HG03460 (cell line): Measurements from ENCODE around the gene ALDH1L1.
"Not testable (repeated sequence)": the region's sequence is repeated elsewhere in the genome, so short reads cannot be mapped to it uniquely, and the experiment has no call there.

Experiments used
- ATAC-seq: cut with Tn5 transposase; IDR thresholded peaks from one replicate; pipeline ENCODE4 v1.9.1; 2021; ENCODE audit not compliant: unreplicated experiment

ALDH1L1 gene

DNA sequence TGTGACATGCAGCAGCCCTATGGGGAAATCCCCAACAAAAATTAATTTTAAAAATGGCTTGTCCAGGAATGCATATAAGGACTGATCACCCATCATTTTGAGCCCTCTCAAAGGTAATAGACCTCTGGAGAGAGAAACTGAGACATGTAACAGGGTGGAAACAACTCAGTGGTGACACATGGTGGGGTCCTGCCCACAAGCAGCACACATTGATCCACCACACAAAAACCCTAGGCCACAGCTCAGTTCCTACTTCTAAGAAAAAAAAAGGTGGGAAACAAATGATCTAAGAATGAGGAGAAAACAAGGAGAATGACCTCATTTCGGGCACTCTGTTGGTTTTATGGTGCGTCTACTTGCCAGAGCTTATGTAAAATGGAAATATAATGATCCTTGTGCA lies 94.5 kb downstream of the ALDH1L1 start:
- no peak for ATAC-seq

DNA sequence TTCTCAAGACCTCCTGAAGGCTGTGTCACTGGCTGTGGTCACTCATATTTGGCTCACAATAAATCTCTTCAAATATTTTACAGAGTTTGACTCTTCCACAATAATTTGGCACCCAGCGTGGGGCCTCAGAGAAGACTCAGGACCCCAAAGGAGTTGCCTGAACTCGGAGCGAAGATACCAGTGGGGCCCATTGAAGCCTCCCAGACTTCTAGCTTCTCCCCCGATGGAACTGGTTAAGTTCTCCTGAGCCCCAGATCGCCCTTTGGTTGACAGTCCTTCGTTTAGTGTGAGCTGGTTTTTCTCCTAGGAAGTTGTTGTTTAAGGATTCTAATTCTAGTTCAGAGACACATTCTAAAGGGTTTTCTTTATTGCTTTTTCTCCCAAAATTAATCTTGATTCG lies 95.1 kb downstream of the ALDH1L1 start:
- no peak for ATAC-seq

DNA sequence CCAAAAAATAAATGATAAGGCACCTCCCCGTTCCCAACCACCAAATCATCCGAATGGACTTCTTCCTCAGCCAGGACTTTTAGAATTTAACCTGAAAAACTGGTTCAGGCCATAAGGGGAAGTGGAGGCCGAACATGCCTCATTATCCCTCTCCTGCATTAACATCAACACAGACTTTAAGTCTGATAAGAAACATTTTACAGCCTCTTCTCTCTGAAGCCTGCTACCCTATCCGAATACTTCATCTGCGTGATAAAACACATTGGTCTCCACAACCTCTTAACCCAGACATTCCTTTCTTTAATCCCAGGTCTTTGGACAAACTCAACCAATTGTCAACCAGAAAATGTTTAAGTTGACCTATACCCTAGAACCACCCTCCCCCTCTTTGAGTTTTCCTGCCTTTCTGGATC lies 95.6 kb downstream of the ALDH1L1 start:
- ATAC-seq: no peak

DNA sequence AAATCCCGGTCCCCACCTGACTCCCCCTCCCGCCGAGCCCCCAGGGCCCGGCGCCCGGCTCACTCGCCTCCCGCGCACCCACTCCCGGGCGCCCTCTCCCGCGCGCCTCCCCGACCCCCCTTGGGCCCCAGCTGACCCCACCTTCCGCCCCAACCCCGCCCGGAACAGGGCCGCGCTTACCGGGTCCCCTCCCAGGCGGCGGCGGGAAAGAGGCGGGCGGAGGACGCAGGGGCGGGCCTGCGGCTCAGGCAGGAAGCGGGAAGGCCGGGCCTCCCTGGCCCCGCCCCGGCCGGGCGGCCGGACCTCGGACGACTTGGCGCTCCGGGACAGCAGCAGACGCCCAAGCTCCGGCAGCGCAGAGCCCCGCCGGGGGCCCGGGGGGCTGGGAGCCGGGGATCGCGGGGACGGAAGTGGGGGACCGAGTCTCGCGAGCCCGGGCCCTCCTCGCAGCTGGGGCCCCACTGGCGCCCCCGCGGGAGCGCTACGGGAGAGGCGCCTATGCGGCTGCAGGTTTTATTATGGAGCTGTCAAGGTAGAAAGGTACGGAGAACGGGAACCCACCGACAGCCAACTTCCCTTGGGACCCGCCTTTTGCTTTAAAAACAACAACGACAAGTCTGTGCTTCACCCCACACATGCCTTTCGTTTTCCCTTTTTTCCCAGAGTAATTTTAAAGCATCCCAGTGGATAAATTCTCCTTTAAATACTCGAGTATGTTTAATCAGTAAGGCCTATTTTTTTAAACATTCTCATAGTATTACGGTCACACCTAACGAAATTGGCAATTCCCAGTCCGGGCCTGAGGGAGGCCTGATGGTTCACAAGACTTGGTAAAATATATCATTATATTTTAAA lies 96.2 kb downstream of the ALDH1L1 start, which contains the start of gene SLC41A3:
Gene SLC41A3 (minus strand): TSS at position 212 of the 855 bp plus-strand sequence. CDS start 15,905 bp downstream, outside the sequence.
- ATAC-seq: peak; percentile 90

DNA sequence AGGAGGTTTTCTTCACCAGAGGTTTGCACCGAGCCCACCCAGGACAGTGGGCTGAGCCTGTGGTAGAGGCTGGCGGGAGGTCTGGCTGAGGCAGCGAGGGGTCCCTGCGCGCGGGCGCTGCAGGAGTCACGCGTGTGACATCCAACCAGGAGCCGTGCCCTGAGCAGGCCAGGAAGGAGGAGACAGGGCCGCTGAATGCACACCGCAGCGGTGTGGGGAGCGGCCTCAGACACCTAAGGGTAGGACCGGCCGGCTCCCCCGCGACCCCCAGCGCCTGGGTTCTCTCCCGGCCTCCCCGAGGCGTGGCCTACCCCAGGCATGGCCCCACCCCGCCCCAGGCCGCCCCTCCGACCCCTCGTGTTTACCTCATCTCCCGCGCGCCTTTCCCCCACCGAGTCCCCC lies 96.9 kb downstream of the ALDH1L1 start:
- peak; percentile 47 for ATAC-seq

DNA sequence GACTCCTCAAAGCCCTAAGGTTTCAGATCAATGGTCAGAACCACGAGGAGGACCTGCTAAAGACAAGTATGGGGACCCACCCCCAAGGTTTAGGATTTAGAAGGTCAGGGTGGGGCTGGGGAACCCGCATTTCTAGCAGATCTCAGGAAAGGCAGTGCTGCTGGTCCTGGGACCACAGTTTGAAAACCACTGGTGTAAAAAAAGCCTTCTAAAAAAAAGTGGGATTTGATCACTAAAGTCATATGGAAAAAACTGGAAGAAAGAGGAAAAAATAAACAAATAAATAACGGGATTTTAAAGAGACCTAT lies 97.3 kb downstream of the ALDH1L1 start:
- no peak for ATAC-seq

DNA sequence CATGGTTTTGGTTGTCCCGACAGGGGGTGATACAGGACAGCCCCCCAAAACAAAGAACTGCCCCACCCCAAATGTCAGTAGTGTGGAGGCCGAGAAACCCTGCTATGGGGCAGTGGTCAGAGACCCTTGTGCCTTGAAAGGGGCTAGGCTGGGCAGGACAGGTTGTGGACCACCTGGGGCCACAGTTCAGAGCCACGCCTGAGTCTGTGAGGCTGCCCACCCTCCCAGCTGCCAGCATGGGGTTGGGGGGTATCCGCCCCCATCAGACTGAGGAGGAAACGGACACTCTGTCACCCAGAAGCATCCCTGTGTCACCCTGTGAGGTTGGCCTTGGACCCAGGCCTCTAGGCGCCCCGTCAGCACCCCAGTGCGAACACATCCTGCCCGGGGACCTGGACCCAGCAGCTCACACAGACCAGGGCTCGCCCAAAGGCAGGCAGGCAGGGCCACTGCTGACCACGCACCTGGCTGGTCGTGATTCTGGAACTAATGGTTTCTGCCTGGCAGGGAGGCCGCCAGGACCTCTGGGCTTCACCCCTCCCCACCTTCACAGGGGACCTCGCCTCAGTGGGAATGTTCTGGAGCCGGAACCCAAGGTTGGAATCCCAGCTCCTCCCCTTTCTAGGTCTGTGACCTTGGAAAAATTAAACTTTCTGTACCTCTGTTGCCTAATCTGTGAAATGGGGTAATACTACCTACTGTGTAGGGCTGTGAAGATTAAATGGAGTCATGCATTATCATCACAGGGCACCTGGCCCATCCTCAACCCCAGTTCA lies 97.8 kb downstream of the ALDH1L1 start:
- no peak for ATAC-seq

DNA sequence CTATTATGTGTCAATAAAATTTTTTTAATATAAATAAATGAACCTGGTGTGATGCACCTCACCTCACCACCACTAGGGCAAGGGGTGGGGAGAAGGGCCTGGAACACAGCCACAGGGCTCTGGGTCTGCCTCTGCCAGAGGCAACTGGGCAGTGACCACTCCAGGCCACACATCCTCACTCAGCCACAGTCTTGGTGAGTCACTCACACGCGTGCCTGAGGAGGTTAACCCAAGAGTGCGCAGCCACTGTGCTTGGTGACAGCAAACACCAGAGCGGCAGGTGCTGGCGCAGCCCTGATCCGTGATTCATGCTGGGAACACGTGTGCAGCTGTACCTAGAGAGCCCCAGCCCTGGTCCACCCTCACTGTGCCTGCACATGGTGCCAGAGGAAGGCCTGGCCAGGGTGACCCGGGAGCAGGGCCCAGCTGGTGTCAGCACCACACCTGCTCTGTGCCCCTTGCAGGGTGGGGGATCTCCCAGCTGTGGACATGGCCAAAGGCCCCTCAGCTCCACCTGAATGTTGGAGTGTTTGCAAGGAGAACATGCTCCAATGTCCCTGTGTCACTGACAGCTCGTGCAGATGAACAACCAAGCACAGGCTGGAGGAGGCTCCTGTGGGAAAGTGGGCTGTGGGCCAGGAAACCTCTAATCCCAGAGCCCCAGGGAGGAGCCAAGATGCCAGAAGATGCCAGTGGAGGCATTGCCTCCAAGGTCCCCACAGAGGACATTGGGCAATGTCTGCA lies 98.6 kb downstream of the ALDH1L1 start:
- ATAC-seq: no peak

DNA sequence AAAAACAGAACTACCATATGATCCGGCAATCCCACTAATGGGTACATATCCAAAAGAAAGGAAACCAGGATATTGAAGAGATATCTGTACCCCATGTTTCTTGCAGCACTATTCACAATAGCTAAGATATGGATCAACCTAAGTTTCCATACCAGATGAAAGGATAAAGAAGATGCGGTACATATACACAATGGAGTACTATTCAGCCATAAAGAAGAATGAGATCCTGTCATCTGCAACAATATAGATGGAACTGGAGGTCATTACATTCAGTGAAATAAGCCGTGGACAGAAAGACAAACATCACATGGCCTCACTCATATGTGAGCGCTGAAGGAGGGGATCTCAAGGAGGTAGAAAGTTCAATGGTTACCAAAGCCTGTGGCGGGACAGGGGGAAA lies 99.4 kb downstream of the ALDH1L1 start:
- no peak for ATAC-seq

DNA sequence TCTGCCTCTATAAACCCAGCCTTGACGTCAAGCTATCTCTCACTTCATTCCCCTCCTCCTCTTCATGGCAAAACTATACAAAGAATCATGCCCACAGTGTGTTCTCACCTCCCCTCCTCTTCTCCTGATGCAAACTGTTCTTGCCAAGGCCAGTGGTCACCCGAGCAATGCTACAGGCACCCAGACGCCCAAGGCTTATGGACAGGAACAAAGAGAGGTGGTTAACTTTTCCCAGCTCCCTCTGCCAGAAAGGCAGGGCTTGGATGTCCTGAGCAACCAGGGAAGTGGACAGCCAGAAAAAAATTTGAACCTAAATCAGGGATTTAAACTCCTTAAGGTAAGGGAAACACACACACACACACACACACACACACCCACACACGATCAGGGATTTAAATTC lies 101.5 kb downstream of the ALDH1L1 start:
- no peak for ATAC-seq

DNA sequence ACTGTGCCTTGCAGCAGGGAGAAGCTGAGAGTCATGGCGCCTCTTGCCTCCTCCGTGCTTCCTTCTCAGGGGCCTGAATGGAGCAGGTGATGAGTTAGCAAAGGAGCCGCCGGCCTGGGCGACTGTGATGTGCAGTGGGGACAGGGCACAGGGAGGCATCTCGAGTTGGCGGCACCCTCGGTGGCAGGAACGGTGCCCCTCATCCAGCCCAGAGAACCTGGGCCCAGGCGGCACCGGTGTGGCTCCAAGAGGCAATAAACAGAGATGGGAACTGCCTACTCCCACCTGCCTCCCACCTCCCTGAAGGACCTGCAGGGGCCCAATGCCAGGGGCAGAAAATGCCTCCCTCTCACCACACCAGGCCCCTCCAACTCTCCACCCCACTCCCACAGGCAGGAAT lies 102.6 kb downstream of the ALDH1L1 start:
- no peak for ATAC-seq

DNA sequence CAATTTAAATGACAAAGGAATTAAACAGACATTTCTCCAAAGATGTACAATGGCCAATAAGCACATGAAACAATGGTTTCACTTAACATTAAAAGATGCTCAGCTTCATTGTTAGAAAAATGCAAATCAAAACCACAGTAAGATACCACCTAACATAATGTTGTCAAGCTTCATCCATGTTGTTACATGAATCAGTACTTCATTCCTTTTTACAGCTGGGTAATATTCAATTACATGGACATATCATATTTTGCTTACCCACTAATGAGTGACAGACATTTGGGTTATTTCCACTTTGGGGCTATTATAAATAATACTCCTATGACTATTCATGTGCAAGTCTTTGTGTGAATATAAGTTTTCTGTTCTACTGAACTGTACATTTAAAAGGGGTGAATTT lies 104.2 kb downstream of the ALDH1L1 start:
- no peak for ATAC-seq

DNA sequence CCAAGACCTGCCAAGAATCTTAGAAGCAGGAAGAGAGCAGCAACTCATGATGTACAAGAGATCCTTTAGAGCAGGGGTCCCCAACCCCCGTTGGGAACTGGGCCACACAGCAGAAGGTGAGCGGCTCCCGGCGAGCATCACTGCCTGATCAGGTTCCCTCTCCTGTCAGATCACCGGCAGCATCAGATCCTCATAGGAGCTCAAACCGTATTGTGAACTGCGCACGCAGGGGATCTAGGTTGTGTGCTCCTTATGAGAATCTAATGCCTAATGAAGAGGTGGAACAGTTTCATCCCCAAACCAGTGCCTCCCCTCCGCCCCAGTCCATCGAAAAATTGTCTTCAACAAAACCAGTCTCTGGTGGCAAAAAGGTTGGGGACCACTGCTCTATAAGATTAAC lies 110.2 kb downstream of the ALDH1L1 start:
- no peak for ATAC-seq

DNA sequence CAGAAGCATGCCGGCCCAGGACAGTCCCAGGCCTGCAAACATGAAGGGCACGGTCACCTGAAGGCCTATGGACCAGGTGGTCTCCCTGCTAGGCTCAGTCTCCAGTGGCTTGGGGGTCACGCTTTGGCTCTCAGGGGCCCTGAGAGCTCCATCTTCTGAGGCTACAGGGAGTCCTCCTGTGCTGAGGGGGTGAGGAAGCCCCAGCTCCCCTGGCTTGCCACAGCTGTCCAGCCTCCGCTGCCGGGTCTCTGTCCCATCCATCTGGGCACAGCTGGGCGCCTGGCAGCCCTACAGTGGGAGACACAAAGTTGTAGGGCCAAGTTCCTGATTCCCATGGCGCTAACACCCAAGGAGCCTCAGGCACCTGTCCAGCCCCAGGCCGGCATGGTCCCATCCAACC lies 112.4 kb downstream of the ALDH1L1 start:
- no peak for ATAC-seq

DNA sequence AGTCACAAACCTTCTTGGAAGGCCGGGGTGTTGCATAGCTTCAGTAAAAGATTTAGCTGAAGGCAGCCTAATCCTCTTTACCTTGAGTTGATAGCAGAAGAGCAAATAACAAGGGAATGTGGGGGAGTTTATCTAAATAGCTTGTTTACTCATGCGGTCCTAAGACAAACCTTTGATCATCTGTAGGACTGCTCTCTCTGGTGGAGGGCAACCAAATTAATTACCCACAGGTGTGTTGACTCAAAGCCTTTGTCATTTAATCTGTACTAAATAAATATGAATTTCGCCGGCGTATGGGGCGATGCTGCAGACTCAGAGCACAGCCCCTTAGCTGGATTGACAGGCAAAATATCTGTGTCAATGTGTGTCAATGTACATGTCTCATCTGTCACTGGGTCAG lies 113.7 kb downstream of the ALDH1L1 start:
- not testable (repeated sequence) for ATAC-seq

DNA sequence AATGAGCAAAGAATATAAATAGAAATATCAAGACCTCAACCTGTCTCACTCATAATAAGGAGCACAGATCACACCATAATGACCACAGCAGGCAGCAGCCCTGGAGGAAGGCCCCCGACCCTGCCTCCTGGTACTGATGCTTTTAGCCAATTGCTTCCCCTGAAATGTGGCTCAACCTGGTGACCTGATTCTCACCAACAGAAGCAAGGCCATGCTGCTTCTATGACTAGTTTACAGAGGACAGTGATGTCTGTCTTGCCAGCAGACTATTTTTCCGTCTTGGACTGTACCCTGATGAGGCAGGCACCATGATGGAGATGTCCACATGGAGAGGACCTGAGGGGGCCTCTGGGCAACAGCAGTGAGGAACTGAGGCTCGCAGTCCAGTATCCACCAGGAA lies 114.5 kb downstream of the ALDH1L1 start:
- ATAC-seq: no peak

DNA sequence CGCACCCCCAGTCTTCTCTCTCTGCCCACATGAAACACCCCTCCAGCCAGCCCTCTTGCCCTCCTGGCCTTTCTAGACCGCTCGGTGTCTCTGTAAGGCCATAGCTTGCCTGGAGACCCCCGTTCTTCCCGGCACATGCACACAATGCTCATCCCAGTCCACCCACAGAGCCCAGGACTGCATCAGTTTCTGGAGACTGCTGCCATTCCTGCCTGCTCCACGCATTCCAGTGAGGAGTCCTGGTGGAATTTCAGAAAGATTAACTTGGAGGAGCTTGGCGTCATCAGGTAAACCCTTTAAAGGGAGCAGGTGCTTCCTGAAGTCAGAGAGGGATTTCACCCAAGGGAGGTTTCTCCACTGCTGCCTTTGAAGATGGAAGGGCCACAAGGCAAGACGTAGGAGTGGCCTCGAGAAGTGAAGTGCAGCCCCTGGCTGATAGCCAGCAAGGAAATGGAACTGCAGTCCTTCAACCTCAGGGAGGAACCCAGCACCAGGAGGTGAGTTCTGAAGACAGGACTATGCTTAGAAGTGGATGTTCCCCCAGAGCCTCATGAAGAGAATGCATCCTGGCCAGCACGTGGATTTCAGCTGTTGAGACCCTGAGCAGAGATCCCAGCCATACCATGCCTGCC lies 115.6 kb downstream of the ALDH1L1 start:
- ATAC-seq: no peak

DNA sequence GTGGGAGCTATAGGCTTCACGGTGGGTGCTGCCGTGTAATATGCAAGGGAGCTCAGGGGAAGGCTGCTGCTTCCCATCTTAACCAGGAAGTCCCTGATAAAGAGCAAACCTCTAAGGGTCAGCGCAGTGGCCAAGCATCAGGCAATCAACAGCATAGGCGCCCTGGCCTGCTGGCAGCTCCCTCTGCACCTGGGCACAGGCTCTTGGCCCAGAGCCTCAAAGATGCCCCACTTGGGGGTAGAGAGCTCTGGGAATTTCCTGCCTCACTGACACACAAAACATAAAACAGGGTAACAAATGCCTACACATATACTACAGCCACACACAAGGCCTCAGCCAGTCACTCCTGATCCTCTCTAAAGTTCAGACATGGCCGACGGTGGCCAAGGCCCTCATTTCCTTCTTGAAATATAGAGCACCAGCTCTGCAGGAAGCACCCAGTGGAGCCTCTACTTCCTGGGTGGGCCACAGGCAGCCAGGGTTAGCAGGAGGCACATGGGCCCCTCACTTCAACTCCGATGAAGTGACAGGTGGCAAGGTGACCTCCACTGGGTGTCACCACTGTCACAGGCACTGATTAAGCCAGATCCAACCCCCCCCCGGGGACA lies 116.9 kb downstream of the ALDH1L1 start:
- no peak for ATAC-seq

DNA sequence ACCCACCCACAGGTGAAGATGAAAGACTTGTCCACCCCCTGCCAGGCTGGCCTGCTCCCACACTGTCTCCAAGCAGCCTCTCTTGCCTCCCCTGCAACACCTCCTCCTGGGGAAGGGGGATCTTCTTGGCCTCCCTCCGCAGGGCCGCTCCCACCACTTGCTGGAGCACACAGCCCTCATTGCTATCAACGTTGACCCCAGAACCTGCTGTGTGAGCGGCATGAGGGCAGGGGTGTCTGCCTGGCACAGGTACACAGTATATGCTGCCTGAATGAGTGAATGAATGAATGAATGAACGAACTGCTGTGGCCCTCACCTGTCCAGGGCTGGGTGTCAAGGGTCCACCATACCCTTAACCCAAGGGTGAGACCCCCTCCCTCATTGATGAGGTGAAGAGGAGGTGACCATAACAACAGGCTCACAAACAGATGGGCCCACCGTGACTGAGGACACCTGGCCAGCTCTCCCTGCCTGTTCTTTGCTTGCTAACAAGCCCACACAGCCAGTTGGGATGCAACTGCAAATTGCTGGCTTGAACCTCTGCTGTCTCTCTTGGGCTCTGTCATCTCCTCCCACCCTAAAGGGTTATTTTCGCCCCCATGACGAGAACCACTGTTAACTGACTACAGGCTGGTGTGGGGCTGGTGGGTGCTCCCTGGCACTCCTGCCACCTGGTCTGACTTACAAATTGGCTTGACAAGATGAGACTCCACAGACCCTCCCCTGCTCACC lies 118.9 kb downstream of the ALDH1L1 start:
- no peak for ATAC-seq

DNA sequence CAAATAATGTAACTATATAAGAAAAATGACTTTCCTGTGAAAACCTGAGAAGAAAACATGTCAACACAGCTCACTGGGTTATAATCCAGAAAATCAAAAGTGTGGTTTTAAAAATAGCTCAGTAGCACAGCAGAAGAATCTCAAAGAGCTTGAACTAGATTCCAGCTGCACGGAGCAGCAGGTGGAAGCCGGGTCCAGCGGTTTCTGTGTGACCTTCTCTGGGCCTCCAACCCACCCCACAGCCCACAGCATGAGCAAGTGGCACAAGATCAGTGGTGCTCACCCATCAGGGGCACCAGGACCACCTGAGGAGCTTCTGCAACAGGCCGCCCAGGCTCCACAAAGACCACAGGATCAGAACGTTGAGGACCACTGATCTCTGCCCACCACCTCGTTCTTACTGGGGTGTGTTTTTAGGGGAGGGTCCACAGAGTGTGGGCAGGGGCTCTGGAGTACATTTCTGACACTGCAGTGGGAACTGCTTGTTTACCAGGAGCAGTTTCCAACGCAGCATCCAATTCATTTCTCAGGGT lies 119.7 kb downstream of the ALDH1L1 start:
- no peak for ATAC-seq
